Measurements from ENCODE around the gene ITGB2.

- TF ChIP-seq CTCF (IDR thresholded peaks at IDR 0.05) (no peak), POLR2A (IDR thresholded peaks at IDR 0.05) (no peak), POLR2AphosphoS5 (IDR thresholded peaks at IDR 0.05; ENCODE audit: insufficient read depth in 1 of 2, low read depth in 1 of 2) (no peak)
These were observed 39.4 kb downstream of the ITGB2 start for GRCh38 chr21:44881198-44881872.
